GM18858 (cell line): Measurements from ENCODE around the gene BLCAP.

Experiments
- ATAC-seq: cut with Tn5 transposase; IDR thresholded peaks from one replicate; pipeline ENCODE4 v1.9.1; 2021; ENCODE audit not compliant: unreplicated experiment

Gene BLCAP

DNA sequence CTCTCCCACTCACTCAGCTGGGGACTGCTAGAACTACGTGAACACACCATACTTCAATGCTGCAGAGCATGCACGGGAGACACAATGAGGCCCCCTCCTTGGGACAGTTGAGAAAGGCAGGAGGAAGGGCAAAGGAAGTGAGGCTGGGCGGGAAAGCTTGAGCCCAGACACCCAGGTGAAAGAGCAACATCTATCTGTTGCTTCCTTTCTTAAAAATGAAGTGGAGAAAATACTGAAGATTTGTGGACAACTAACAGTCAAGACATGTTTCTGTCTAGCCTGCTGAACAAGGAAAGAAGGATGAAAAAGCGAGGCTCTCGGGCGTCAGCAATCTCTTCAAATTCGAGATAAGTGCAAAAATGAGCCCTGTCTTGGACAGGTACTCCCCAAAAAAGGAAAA is 9.6 kb downstream of the BLCAP start:
- ATAC-seq = no peak

DNA sequence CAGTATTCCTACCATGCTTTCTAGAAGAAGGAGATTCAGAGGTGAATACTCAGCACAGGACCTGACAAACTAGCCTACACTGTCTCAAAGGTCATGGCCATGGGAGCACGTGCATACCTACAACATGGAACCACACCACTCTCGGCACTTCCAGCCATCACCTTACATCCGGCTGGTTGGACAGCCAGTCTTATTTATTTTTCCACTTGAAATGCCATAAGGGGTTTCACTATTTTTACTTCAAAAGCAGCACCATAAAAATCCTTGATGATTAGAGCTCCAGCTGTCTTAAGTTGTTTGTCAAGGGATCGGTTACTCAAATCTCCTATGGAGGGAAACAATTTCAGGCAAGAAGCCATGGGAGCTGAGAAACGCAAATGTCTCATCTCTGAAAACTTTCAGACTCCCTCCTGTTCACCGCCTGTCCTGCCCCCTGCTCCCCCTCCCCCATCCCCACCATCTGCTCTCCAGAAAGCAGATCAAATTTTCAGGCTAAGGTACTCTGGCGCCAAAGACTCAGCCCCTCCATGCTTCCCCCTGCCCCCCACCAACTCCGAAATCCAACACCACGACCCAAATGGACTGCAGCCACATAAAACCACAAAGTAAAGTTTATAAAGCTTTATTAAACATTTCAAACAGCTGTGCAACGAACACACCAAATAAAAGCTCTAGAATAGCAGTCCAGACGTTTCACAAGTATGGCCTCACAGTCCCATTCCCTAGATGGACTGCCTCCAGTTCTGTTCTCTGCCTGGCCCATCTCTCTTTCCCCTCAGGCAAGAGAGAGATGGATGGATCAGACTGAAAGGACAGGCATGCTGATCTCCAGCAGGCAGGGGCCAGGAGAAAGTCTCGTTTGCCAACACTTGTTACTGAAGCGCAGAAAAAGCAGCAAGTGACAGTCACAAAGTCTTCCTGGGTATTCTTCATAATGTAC is 10.6 kb downstream of the BLCAP start:
- no peak for ATAC-seq

DNA sequence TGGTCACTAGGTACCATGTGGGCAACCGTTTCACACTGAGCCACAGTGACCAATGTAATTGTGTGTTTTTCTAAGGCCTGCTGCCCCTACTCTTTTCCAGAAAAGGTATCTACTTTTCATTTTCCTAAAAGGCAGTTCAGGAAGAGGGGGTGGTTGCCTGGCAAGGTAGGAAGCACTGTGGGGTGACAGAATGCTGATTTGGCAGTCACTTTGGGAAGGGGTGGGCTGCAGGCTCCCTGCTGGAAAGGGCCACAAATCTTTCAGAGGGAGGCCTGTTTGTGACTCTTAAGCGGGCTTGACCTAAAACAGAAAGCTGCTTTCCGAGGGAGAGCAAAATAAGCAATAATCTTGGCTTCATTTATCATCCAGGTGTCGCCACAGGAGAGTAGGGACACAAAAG is 11.8 kb downstream of the BLCAP start:
- no peak for ATAC-seq

DNA sequence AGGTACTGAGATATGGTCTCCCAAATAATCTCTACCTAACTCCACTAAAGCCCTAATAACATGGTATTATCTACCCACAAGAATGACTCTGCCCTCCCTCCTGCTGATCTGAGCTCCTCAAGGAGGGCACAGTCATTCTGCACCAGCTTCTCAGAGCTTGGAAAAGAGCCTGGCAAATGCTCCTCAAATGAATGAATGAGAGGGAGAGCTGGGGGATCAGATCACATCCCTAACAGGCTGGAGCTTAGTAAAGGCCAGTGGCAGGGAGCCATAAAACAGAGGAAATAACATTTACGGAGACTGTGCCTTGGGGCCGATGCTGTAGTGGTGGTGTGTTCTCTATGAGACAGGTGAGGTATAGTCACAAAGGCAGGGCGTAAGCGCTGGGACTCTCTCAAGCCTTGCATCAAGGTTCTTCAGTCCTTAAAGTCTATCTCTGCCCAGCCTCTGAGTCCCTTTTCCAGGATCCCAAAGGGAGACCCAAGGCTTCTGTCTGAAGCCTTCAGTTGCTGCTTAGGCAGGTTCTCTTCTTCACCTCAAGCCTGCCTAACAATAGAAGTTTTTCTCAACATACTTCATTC is 13.8 kb downstream of the BLCAP start:
- ATAC-seq = no peak

DNA sequence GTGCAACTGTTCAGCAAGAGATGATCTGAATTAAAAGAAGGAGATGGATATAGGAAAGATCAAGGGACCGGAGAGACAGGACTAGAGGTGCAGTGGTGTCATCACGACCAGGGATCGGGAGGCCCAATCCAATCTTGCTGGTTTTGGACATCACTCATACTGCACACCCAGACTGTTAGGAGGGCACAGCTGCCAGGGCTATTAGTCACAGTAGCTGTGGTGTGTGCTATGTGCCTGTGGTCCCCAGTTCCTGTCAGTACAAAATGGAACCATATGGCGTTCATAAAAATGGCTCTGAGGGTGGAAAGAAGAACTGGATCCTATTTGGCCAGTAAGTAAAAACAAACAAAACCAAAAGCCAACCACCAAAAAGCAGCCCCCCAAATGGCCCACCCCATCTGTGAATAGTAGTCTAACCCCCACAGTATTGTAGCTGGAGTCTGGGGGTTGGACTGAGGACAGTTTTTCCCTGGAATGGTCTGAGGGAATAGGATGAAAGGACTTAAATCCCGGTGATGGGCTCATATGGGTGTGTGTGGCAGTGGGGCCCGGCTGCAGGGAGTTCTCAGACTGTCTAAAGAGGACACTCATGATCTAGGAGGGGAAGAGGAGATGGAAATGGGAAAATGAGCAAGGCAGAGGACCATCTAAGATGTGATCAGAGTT is 15.9 kb downstream of the BLCAP start:
- no peak for ATAC-seq

DNA sequence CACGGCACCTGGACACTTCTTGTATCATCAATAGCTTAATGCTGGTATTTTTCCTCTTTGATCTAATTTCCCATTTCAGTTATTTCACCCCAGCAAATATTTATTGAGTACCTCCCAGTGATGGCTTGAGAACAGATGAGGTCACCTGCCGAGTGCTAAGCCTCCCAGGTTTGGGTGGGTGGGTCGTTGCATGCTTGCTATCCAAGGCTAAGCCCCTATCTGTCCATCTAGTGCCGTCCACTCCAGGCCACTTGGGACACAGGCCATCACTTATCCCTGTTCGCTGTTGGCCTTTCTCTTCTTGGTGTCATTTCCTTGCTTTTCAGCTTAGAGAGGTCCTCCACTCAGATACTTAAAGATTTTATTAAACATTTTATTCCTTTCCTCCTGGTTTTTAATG is 17.4 kb downstream of the BLCAP start:
- no peak for ATAC-seq

DNA sequence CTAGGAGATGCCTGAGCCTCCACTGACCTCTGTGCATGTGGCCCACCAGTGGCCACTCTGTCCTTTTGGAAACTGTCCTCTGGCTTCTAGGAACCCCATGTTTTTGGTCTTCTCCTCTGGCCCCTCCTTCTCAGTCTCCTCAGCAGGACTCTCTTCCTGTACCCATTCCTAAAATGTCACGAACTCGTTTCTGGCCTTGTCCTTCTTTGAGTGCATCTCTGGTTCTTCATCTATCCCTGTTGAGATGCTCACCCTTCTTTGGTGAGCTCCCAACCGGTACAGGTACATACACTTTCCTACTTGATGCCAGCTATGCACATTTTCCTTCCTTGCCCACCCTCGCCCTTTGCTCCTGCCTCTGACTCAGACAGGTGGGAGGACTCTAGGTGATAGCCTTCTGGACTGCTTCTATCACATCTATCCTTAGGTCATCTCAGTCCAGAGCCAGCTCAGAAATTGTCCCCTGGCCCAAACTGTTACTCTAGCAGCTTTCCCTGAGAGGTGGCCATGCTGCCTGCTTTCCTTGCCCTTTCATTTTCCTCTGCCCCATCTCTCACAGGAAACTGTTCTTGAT is 21.4 kb downstream of the BLCAP start:
- ATAC-seq = no peak

DNA sequence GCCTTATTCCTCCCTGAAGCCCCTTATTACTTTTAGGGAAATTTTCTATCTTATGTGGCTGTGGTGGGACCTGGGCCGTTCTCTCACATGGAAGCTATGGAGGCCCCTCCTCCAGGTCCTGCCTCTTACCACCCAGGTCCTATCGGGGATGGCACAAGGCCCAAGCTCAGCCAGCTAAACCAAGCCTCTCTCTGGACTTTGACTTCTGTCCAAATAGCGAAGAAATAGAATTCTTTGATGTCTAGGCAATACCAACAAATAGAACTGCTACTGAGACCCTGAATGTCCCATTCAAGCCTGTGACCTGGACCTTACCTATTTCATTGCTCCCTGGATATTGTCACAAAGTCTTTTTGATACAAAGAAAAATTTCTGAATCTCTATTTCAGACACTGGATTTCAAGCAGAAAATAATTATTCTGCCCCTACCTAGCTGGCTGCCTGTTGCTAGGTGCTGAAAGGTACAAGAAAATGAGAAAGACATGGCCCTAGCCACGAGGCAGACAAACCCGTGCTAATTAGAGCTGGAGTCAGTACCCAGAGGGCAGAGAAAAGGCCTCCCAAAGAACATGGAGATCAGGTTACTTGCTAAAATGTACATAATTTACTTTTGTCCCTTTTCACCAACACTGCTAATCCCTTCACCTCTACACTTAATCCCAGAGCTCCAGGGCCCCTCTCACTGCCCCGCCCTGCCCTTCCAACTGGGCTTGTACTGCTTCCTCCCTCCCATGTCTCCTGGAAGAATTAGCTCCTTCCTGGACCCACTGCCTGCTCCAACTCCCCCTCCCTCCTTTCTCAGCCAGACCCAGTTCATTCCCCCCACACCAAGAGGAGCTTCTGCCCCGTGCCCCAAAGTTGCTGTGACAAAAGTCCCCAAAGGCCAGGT is 22.2 kb downstream of the BLCAP start:
- no peak for ATAC-seq

DNA sequence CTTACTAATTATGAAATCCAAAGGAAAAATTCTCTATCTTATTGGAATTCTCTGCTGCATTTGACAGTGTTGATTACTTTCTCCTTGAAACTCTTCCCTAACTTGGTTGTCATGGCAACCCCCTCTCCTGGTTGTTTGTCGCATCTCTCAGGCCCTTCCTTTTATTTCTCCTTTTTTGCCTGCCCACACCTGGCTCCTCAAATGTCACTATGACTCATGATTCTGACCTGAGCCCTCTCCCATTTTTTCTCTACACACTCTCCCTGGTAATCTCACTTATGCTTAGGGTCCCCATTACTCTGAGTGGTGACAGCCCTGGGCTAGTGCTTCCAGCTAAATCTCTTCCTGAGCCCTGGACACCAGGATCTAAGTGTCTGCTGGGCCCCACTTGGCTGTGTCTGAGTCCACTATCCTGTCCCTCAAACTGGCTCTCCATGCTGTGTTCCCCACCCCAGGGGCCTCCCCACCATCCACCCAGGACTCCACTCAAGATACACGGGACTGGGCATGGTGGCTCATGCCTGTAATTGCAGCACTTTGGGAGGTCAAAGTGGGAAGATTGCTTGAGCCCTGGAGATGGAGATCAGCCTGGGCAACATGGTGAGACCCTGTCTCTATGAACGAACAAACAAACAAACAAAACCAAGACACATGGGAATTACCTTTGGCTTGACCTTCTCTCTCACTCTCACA is 23.1 kb downstream of the BLCAP start:
- no peak for ATAC-seq

DNA sequence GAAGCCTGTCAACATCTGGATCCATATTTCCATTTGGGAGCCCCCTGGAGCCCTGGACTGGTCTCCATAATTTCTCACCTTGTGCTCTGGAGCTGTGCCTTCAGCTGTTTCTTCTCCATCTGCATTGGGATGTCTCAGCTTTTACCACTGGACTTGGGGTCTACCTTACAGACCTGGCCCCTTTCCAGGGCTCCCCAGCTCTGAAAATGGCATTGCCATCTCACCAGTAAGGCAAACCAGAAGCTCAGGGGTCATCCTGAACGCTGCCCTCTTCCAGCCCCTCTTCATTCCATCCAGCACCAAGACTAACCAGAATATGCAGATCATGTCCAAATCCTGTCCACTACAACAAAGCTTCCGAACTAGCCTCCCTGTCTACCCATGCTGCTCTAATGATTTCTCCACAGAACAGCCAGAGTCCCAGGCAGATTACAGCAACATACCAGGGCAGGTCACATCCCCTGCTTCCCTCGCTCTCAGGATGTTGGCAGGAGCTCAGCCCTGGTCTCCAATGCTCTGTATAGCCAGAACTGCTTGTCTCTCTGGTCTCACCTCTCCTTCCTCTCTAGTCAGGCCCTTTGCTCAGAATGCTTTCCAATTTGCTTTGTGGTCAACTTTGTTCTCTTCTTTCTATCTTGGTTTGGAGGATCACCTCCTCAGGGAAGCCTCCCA is 24.3 kb downstream of the BLCAP start:
- no peak for ATAC-seq

DNA sequence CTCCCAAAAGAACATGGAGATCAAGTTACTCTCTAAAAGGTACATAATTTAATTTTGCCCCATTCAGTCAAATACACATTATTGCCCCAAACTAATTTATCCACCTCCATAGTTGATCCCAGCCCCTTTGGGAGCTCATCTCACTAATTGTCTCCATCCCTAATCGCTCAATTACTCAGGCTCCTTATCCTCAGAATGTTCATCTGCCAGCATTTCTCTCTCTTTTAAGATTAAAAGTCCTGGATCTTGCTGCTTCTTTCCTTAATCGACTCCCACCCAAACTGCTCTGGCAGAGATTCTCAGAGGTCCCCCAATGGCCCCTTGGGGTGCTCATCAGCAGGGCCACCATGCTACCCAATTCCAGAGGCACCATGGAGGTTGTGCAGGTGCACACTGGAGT is 25.0 kb downstream of the BLCAP start:
- no peak for ATAC-seq

DNA sequence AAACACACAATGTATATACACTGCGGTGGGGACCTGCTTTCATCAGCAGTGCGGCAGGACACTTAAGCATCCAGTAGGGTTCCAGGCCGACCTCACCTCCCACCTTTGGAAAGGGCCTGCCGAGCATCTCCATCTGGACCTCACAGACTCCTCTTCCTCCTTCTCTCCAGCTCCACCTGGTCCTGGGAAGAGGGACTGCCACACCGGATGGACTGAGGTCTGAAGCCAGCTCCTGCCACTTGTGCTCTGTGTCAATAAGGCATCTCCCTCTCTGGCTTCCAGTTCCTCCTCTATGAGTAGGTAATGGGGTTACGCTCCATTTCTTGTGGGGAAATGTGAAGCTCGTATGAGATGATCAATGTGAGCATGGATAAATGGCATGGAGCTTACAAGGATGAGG is 25.7 kb downstream of the BLCAP start:
- ATAC-seq = no peak

DNA sequence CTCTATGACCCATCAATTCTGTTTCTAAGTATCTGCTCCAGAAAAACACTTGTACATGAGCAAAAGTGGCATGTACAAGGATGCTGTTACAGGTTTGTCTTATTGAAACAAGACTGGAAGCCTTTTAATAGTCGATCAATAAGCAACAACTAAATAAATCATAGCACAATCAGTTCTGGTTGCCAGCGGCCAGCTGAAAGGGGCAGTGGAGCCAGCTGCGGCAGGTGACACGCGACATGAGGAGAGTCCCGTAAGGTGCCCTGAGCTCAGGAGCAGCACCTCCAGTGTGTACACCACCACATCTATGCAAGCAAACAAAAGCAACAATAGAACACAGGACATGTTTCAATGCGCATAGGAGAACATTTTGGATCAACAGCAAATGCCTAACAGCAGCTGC is 27.4 kb downstream of the BLCAP start:
- ATAC-seq = no peak

DNA sequence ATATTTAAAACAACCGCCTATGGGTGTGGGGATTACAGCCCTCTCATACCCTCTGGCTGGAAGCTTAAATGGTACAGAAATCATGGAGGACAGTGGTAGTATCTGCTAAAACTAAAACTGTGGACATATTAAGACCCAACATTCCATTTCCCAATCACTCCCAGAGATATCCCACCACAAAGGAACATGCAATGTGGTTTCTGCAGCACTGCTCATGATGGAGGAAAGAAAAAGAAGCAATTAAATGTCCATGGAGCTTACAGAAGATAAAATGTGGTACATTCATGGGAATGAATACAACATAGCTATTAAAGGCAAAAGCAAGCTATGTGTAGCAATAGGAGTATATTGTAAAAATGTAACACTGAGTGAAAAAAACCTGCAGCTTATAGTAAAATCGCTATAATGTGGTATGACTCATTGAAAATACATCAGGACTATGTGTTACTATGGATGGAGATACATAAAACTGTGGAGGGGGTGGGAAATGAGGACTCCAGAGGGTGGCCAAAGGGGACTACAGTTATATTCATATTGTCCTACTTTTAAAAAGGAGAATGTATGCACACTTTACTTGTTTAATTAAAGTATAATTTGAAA is 29.5 kb downstream of the BLCAP start:
- no peak for ATAC-seq

DNA sequence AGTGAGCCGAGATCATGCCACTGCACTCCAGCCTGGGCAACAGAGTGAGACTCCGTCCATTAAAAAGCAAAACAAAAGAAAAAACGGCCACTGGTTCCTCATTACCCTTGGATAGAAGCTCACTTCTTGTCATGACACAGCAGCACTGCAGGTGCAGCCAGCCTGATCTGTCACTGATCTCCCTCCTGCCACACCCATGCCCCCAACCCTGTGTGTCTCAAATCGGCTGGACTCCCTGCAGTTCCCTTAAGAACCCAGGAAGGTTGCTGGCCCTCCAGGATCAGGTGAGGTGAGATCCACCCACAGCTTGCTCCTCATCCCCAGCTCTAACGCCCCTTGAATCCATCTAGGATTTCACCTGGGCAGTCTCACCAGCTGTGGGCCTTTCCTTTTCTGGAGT is 32.9 kb downstream of the BLCAP start:
- no peak for ATAC-seq

DNA sequence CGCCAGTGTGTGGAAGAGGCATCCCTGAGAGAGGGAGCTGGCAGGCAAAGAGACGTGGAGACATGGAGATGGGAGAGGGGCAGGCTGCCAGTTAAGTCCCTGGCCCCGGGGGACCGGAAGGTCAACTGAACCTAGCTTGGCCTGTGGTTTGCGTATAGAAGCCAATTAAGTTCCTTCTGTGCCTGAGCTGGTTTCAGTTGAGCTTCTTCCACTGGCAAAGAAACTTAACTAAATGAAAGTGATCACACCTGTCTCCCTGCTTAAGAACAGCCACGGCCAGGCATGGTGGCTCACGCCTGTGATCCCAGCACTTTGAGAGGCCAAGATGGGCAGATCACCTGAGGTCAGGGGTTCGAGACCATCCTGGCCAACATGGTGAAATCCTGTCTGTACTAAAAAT is 33.4 kb downstream of the BLCAP start:
- ATAC-seq = no peak

DNA sequence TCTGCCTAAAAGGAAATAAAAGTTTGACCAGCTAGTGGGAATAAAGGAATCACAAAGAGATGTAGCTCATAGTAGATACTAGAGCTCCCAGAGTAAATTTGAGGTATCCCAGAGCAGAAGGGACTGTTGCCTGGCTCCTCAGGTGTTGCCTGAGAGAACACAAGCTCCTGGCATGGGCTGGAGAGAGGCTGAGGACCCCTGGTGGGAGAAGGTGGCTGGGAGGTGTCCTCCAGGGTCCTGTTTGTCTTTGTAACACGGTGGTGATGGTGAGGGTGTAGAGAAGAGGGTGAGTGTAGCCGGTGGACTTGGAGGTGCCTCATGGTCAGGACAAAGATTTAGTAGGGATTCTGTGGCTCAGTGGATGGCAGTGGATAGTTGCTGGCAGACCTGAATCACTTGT is 34.7 kb downstream of the BLCAP start:
- ATAC-seq = no peak

DNA sequence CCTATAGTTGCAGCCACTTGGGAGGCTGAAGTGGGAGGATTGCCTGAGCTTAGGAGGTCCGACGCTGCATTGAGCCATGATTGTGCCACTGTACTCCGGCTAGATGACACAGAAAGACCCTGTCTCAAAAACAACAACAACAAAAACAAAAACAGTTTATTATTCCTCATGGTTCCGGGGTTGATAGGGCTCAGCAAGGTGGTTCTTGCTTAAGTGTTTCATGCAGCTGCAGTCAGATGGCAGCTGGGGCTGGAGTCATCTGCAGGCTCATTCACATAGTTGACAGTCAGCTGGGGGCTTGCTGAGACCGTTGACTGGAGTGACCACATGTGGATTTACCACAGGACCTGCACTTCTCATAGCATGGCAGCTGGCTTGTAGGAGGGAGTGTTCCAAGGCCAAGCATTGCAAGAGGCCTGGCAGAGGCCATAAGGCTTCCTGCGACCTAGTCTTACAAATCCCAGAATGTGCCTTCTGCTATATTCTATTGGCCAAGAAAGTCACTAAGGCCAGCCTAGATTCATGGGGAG is 35.5 kb downstream of the BLCAP start:
- ATAC-seq = no peak
